GM21526 (cell line): ENCODE measurements around the gene USP40.

ENCODE experiments used
- ATAC-seq: cut with Tn5 transposase; IDR thresholded peaks from one replicate; pipeline ENCODE4 v1.9.1; 2021; ENCODE audit warnings: moderate library complexity; ENCODE audit not compliant: unreplicated experiment, low FRiP score

USP40 gene

DNA sequence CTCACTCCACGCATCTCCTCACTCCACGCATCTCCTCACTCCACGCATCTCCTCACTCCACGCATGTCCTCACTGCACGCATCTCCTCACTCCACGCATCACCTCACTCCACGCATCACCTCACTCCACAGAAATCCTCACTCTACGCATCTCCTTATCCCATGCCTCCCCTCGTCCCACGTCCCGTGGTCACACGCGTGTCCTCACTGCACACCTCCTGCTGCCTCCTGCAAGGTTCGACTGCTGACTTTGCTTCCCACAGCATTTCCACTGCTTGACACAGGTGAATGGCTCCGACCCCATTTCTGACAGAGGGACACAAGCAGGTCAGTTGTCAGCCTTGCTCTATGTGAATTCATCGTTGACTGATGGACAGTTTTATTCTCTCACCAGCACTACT is 103.0 kb downstream of the USP40 start:
- no peak for ATAC-seq

DNA sequence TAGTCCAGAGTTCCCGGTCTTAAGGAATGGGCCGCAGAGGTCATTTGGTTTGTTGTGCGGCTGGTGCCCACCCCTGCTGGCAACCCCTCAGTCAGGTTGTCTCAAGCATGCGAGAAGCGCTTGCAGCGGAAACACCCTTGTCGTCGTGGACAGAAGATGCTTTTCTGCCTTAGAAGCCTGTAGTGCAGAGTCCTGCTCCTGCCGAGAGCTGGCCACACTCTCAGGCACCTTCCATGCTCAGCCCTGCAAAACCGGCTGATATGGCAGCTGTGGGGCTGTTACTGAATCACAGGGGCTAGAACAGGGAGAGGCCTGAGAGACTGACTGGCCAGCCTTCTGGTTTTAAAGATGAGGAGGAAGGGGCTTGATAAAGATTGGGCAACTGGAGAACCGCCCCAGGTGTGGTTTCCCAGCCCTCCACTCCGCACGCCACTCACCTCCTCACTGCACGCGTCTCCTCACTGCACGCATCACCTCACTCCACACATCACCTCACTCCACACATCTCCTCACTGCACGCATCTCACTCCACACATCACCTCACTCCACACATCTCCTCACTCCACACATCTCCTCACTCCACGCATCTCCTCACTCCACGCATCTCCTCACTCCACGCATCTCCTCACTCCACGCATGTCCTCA is 103.6 kb downstream of the USP40 start:
- ATAC-seq, result no peak

DNA sequence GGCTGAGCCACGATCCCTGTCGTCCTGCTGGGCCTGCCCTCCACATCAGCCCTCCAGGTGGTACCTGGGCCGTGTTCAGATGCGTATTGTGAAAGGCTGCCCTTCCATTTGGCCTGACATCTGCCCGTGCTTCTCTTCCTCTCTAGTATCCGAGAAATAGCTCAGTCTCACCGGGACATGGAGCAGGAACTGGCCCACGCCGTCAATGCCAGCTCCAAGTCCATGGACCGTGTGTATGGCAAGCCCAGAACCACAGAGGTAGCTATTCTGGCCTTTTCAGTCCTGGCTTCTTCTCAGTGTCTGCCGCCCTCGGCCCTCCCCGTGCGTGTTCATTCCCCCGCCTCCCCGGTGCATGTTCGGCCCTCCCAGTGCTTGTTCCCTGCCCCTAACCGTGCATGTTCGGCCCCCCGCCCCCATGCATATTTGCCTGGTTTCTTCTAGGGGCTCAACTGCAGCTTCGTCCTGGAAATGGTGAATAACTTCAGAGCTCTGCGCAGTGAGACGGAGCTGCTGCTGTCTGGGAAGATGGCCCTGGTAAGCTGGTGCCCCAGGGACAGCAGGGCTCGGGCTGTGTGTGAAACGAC is 104.3 kb downstream of the USP40 start:
- ATAC-seq, result no peak

DNA sequence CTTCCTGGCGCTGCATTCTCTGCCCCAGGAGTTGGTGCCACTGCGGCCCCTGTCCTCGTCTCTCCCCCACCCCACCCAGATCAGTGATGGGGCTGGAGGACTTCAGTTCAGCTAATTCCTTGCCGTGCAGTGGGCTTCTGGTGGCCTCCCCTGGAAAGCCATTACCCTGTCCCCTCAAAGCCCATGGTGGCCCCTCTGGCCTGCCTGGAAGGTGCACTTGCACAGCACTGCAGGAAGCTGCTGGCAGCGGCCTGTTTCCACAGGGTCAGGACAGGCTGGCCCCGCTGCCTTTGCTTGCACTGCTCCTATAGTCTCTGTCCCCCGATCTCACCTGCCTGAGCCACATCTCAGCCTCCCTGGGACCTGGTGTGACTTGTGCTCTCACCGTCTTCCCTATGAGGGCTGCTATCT is 105.1 kb downstream of the USP40 start:
- ATAC-seq, result no peak

DNA sequence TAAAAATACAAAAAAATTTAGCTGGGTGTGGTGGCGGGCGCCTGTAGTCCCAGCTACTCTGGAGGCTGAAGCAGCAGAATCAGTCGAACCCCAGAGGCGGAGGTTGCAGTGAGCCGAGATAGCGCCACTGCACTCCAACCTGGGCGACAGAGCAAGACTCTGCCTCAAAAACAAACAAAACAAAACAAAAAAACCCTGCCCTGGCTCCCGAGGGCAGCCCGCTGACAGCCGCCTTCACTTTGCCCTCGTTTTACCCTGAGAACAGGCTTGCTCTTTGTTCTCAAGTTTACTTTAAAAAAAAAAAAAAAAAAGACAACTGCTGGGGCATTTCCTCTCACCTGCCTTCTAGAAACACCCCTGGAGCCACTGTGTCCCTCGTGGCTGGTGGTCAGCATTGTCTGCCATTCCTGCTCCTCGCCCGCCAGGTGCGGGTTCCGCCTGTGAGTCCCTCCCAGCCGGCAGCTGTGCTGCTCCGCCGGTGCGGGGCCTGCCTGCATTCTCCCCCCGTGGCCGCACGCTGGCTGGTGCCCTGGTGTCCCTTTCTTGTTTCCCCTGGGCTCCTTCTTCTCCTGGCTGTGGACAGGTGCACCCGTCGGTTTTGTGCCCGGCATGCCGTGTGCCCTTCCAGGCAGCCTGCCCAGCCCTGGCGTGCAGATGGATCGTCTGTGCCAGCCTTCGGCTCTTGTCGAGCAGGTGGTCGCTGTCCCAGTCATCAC is 105.7 kb downstream of the USP40 start:
- no peak for ATAC-seq

DNA sequence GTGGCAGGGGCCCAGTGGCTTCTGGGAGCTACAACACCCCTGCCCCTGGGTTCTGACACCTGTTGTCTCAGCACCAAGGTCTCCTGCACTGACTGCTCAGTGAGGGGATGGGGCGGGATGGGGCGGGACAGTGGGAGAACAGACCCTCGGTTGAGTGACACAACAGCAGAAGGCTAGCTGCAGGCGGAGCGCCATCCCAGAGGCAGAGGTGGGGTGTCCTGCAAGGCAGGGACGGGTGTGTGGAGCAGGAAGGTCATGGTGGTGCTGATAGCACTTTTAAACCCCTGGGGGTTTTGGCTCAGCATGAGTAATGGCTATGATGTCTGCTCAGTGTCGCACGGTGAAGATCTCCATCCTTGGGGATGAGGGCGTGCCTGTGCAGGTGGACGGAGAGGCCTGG is 107.2 kb downstream of the USP40 start:
- ATAC-seq, result no peak

DNA sequence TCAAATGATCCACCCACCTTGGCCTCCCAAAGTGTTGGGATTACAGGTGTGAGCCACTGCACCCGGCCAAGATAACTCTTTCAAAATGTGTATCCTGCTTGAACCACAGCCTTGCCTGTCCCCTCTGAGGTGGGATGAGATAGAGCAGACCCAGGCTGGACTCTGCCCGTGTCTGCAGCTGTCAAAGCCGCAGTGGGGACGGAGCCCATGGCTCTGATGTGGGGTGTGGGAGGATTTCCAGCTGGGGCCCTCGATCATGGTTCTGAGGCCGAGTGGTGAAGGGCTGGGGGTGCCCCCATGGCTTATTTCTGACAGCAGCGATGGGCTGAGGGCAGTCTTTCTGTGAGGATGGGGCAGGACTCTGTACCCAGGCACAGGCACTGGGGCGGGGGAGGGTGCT is 107.8 kb downstream of the USP40 start:
- no peak for ATAC-seq

DNA sequence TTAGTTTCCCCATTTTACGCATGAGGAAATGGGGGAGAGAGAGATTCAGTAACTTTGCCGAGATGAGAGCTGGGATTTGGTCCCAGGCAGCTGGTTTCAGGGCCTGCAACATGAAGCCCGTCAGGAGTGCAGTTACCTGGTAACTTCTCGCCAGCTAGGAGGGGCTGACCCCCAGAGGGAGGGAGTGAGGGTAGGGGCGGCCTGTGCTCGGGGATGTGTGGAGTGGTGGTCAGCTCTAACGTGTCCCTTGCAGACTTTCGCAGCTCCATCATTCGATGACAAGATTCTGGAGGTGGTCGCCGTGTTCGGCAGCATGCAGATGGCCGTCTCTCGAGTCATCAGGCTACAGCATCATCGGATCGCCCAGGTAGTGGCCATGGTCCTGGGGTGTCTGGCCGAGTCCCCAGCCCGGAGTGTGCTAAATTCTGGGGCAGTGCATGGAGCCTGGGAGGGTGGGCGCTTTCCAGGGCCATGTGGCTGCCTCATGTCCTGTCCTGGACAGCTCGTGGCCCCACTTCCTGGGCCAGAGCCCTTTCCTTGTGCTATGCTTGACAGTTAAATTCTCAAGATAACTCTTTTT is 108.5 kb downstream of the USP40 start:
- no peak for ATAC-seq

DNA sequence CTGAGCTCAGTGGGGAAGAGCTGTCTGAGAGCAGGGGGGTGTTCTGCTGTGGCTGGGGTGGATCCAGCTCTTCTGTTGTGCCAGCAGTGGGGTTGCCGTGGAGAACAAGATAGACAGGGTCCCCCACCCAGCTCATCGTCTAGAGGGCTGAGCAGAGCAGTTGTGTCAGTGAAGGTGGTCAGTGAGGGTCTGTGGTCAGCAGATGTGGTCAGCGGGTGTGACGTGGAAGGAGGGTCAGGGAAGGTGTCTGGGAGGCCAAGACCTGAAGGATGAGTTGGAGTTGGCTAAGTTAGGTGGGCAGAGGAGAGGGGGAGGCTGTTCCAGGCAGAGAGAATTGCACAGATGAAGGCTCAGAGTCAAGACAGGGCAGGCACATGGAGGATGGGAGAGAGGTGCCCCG is 109.2 kb downstream of the USP40 start:
- ATAC-seq, result no peak

DNA sequence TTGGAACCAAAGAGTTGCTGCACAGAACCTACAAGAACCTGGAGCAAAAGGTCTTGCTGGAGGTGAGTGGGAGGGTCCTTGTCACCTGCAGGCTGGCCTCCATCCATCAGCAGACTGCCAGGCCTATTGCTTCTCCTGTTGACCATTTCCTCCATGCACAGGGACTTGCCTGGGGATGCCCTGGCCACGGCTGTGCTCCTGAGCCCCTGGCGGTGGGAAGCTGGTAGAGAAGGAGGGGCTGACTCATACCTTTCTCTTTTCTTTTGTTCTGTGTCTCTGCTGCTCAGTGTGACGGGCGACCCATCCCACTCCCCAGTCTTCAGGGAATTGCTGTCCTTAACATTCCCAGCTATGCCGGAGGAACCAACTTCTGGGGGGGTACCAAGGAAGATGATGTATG is 109.6 kb downstream of the USP40 start:
- ATAC-seq, result no peak

DNA sequence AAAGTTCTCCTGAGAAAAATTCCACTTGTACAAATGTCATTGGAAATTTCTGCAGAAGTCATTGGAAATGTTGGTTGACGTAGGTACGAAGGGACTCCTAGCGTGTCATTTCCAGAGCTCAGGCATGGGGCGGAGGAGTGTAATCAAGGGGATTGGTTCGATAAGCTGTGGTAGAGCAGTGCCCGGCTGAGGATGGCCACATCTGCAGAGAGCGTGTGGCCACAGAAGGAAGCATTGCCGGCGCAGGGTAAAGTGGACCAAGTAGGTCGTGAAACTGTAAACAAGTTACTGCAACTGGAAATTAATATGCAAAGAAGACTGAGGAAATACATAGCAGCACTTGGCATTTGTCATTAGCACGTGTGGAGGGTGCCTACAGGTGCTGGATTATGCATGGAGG is 110.5 kb downstream of the USP40 start:
- no peak for ATAC-seq

DNA sequence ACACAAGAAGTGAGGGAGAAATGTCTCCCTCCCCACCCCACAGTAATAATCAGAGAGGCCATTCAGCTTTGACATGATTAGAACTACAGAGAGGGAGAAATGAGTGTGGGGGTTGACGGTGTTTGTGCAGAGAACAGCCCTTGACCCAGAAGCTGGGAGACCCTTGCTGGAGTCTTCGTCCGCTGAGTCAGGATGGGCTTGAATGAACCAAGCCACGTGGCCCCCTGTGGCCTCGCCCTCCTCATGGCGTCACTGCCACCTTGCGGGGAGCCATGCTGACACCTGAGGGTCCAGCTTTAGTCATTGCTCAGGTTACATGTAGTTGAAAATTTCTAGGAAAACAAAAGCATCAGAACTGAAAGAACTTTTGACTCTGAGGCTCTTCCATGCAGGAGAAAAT is 111.1 kb downstream of the USP40 start:
- ATAC-seq, result no peak

DNA sequence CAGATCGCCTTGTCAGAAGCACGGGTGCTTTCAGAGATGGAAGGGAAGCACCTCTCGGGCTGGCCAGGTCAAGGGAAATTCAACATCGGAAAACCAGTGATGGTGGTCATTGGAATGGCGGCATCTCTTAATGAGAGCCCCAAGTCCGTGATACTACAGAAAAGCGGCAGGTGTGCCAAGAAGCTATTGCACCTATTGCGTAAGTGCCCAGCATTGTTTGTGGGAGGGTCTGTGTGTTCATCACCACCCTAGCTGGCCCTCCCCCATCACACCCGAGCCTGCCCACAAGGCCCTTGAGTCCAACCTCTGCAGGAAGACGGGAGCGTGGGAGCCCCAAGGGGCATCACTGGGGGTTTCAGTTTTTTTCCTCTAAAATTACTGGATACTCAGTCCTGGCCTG is 111.6 kb downstream of the USP40 start:
- no peak for ATAC-seq

DNA sequence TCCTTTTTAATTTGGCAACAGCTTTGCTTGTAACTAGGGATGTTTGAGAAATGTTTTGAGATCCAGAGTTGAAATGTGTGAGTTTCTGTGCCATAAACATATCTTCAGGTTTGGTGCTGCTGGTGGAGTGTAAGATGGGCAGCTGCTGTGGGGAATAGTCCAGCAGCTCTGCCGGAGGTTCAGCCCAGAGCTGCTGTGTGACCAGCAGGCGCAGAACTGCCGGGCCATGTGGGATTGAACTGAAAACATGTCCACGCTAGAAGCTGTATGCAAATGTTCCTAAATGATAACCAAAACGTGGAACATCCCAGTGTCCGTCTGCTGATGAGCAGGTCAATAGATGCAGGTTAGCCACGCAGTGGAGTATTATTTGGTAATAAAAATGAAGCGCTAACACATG is 112.7 kb downstream of the USP40 start:
- no peak for ATAC-seq

DNA sequence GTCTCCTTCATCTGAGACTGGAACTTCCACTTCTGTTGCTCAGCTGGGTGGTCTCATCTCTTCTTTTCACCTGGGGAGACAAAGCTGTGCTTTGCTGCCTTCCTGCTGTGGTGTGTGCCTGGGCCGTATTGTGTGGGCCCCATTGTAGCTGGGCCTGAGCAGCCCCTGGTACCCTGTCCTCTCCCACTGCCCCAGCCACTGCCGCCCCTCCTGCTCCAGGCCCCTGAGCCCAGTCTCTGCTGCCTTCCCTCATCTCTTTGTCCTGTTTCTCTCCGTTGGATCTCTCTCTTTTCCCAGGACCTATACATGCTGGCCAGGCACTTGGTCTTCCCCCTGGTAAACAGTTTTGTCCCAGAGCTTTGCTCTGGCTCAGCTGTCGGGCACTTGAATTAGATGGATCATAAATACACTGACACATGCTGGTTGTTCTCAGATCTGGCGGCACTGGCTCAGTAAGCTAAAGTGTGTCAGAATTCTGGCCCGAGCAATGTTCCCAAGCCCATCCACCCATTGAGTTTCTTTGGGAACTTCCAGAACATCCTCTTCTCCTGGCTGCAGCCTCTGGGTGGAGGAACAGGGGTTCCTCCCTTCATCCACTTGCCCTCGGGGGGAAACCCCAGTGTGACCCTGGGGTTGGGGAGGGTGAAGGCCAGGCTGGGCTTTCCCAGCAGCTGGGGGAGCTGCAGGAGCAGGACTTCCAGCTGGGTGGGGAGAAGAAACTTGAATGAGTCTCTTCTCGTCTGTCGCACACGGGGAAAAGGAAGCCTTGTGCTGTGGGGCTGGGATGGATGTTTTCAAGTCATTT is 113.3 kb downstream of the USP40 start:
- ATAC-seq, result no peak

DNA sequence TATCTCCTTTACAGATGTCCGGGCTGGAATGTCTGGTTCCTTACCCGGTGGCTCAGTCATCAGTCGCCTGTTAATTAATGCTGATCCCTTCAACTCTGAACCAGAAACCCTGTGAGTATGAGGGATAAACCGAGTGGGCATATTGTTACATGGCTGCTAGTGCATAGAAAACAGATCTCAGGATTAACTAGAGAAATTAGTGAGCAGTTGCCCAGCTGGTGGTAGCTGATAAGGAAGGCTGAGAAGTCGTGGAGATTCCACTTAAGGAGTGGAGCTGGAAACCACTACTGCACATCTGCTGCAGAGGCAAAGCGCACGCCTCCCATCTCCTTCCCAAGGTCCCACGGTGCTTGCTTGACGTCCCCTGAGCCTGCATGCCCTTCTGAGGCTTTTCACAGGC is 114.6 kb downstream of the USP40 start:
- ATAC-seq, result no peak

DNA sequence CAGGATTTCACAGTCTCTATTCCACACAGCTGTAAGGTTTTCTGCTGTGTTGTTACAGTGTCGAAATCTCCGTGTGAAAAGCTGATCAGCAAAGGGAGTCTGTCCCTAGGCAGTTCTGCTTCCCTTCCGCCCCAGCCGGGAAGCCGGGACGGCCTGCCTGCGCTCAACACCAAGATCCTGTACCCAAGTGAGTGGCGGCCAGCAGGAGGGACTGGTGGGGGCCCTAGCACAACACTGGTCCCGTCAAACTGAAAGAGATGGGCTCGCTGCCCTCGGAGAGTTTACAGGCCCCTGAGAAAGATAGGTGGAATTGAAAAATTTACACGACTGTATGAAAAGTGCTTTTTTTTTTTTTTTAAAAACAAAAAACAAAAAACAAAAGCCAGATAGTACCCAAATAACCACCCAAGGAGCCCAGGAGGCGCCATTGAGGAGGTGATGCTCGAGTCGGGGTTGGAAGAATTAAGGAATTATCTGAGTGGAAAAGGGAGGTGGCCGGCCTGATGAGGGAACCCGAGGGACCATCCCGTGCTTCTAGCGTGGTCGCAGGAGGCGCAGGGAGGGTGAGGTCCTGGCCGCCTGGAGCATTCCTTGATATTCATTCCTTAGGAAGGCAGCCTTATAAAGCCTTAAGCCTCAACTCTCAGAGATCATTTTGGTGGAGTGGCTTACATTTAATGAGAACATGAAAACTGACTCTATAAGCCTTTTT is 115.6 kb downstream of the USP40 start:
- no peak for ATAC-seq

DNA sequence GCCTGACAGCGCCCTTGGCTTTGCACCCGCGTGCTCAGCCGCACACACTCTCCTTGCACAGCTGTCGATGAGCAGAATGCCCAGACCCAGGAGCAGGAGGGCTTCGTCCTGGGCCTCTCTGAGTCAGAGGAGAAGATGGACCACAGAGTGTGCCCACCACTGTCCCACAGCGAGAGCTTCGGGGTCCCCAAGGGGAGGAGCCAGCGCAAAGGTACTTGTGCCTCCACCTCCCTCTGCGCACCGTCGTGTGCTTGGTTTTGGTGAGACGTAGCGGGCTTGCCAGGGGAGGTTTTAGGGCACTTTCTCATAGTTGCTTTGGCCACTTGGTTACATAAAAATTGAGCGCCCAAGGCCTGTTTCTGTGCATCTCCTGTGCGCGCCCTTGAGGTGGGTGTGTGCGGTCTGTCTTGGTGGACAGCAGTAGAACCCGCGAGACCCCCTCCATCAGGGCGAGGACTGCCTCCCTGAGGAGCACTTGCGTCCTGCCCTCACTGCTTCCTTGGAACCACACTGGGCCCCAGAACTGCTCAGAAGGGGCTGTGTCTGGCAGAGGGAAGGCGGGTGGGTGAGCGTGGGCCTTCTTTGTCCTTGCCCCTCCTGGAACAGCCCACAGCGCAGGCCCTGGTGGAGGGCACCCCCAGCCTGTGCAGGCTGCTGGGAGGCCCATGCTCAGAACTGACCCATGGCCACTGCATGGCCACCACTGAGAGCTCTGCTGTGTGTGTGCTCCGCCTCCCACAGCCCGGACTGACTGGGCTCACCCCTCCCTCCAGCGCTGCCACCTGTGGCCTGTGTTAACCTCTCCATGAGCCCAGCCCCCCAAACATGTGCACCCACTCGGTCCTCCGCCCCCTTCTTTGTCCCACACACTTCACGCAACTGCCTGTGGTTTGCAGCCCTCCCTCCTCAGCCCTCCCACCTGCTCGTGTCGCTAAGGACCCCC is 116.4 kb downstream of the USP40 start:
- ATAC-seq, result no peak
